Dermis microvascular lymphatic vessel endothelial cell (primary cell): ENCODE results near the gene SS18L1. TPM values are rescaled to one million over a fixed set of nuclear protein-coding genes. Genes with fewer than 3 reads are reported as not detected.
A peak's percentile ranks its signal among the peaks of the same experiment; 100 is the strongest.

ENCODE experiments used
- DNase-seq, 2 donors: peaks; one replicate each; pipeline versions ENCODE4 v3.0.0 to v3.0.0-alpha.2; 2010; ENCODE audit warnings: low read depth in 2 of 2
- total RNA-seq: library from RNA; depleted of rRNA; stranded (reverse); fragments of >200 nt; gene quantifications from 2 replicates; pipeline ENCODE4 v1.2.1, GENCODE V29; 2014

SS18L1 gene
- total RNA-seq, 1 donor from 2014 or later, result 6.4 TPM

DNA sequence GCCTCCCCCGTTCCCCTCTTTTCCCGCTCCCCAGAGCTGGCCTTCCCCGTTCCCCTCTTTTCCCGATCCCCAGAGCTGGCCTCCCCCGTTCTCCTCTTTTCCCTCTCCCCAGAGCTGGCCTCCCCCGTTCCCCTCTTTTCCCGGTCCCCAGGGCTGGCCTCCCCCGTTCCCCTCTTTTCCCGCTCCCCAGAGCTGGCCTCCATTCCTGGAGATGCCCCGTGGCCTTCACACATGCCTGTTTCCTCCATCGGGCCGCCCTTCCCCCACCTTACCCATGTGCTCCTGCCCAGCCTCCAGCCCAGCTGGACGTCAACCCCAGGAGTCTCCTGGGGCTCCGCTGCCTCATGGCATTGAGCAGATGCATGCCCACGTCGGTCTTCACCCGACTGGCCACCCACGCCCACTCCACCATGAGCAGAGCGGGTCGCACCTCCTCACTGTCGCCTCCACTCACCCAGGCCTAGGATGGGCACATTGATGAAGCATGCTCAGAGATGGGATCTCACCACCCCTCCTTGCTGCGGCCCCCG lies 8.3 kb downstream of the SS18L1 start:
- no peak for DNase-seq

DNA sequence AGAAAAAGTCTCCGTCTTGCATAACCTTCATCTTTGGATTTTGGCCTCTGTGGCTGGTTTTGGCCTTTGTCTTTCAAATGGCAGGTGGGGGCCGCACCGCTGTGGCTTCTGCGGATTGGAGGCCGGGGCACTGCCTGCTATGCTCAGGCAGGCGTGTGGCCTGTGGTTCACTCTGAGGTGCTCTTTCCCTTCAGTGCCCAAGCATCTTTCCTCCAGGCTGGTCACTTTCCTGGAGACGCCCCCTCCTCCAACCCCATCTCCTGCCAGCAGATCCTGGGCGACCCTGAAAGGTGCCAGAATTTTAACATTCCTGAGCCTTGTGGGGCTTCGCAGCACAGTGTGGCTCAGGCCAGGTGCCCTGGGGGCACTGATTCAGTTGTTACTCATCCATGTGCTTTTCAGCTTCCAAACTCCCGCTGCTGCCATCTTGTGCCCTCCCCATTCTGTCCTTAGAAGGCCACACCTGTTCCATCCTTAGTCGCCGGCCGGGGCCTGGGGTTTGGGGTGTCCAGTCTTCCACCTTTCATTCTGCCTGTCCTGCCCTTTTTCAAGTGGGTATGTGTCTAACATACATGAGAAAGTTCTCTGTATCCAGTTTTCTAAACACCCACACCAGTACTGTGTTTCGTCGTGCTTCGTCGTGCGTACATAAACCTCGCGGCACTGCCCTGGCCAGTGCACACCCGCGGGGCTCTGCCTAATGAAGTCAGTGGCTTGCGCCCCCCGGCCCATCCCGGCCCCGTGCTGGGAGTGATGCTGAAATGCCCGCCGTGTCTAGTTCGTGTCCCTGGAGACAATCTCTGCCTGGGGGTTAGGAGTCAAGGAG lies 12.1 kb downstream of the SS18L1 start:
- no peak for DNase-seq

DNA sequence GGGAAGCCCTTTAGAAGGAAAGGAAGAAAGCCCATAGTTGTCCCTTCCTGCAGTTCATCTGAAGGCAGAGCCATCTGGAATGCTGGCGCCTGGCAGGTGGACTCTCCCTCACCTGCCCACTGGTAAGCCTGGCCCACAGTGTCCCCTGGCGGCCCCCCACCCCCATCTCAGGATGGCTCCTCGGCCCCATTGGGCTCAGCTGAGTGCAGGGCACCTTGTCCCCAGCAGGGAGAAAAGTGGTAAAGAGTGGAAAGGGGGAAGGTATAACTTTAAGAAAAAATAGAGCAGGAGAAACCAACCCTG lies 12.6 kb downstream of the SS18L1 start:
- DNase-seq, result no peak

DNA sequence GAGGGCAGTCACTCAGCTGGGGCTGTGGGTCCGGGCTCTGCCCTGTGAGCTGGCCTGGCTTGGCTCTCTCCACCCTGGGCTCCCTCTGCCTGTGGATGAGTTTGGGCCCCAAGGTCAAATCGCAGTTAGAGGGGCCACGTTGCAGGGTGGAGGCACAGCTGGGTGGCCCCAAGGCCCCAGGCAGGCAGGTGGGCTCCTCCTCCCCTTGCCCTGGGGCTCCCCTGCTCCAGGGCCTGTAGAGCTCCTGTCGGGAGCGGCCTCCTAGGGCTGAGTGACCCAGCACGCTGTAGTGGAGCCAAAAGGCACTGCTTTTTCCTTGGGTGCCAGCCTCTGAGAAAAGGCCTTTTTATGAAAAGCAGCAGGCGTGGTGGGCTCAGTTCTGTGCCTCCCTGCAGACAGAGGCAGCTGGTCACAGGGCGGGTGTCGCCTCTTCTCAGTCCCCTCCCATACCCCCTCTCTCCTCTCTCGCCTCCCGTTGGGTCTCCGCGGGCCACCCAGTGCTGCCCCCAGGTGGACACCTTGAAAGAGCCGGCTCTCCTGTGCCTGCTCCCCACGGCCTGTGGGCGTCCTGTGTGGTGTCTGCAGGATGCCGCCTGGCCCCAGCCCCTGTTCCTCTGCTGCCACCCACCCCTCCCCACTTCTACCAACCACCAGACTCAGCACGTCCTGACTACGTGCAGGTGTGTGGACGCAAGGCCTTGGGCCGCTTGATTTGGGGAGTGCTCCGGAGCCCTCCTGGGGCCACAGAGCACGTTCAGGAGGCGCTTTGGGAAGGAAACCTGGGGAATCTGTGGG lies 13.2 kb downstream of the SS18L1 start:
- peak in 1 of 2 donors; percentile 55 for DNase-seq

DNA sequence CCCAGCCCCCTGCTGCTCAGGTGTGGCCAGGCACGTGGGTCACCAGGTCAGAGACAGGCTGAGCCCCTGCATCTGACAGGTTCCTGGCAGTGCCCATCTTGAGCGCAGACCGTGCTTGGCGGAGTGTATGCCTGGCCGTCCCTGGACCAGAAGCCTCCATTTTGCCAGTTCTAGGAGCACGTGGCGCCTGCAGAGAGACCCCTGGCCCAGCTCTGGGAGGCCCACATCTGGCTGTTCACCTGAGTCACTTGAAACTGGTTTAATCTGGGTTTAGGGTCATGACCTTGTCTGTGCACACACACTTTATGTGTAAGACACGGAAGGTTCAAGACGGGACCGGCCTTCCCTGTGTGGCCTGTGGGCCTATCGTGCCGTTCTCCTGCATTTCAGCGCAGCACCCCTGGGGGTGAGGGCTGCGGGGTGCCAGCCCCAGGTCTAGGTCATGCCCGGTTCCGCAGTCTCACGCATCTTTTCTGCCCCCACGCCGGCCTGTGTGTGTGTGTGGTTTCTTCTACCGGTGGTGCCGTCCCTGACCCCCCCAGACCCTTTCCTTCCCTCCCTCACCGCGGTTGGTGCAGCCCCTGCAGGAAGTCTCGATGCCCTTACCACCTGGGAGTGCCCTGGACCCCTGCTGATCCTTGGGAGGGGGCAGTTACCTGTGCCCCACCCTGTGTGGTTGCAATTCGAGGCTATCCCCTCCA lies 14.0 kb downstream of the SS18L1 start:
- DNase-seq, result no peak

DNA sequence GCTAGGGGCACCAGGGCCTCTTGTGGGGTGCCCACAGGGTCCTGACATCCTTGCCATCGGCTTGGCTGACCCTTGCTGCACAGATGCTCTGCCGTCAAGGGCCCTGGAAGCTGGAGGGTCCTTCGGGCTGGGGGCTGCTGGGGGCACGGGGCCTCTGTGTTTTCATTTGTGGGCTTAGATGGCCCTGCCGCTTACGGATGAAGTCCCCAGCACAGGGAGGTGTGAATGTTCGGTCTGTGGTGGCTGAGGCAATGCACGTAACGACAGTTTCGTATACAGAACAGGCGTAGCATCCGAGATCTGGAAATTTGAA lies 14.5 kb downstream of the SS18L1 start:
- DNase-seq, result no peak

DNA sequence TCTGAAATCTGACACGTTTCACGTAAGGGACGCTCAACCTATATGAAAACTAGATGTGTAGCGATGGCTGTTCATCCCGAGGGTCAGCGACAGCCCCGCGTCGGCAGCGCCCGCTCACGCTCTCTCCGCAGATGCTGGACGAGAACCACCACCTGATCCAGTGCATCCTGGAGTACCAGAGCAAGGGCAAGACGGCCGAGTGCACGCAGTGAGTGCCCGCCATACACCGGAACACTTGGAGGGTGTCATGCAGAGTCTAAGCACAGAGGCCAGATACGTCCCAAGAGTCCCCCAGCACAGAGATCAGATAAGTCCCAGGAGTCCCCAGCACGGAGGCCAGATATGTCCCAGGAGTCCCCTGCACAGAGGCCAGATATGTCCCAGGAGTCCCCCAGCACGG lies 15.0 kb downstream of the SS18L1 start:
- DNase-seq, result no peak

DNA sequence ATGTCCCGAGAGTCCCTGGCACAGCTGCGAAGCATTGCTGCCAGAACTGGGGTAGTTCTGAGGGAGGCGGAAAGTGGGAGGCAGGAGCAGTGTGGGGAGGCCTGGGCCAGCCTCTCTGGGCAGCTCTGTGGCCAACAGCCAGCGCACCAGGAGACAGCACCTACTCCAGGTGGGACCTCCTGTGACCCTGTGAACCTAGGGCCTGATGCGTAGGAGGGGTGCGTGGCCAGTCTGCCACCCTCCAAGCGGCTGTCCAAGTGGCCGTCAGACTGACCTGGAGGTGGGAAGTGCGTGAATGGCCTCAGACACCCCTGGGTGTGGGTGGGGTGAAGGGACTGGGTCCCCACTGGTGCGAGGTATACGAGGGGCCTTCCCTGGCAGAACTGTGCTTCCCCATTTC lies 15.5 kb downstream of the SS18L1 start:
- no peak for DNase-seq

DNA sequence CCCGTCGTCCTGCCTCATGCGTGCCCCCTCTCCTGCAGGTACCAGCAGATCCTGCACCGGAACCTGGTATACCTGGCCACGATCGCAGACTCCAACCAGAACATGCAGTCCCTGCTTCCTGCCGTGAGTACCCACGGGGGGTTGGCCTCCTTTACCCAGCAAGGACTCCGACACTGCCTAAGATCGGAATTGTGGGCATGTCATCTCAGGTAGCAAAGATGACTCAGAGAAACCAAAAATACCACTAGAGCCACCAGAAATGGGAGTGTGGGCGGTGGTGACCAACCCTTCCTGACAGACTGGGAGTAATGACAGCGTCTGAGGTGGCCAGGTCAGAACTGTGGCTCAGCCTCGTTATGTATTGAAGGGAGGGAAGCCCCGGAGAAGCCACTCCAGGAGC lies 16.3 kb downstream of the SS18L1 start:
- no peak for DNase-seq

DNA sequence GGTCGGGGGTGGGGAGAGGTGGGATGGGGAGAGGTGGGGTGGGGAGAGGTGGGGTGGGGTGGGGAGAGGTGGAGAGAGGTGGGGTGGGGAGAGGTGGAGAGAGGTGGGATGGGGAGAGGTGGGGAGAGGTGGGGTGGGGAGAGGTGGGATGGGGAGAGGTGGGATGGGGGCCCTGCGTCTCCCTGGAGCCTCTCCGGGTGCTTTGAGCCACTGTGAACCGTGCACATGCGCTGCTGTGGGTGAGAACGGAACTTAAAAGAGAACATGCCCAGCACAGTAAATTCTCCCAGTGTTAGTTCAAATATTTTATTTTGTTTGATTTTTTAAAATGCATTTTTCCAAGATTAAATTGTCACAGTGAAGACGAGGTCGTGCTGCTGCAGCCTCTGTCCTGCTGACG lies 16.7 kb downstream of the SS18L1 start:
- no peak for DNase-seq

DNA sequence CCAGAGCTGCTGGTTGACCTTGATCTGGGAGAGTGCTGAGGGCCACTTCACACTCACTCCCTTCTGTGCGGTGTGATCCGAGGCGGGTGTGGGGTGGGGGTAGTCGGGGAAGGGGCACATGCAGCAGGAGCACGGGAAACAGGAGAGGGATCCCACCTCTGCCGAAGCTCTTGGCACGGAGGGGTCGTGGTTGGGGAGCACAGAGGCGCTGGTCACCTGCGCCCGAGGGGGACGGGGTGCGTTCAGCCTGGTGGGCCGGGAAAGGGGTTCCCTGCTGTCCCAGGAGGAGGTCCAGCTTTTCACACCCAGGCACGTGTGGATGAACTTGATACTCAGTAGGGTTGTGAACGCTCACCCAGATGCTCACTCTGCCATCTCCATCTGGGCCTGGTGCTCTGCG lies 17.3 kb downstream of the SS18L1 start:
- no peak for DNase-seq

DNA sequence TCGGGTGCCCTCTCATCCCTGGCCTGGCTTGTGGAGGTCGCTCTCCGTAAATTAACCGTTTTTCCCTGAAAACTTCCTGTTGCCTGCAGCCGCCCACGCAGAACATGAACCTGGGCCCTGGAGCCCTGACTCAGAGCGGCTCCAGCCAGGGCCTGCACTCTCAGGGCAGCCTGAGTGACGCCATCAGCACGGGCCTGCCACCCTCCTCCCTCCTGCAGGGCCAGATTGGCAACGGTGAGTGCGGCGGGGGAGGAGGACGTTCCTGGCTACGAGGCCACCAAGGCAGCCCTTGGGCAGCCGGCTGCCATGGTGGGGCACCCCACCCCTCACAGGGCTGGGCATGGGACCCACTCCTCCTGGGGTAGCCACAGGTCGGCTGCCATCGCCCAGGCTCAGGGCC lies 17.8 kb downstream of the SS18L1 start:
- no peak for DNase-seq

DNA sequence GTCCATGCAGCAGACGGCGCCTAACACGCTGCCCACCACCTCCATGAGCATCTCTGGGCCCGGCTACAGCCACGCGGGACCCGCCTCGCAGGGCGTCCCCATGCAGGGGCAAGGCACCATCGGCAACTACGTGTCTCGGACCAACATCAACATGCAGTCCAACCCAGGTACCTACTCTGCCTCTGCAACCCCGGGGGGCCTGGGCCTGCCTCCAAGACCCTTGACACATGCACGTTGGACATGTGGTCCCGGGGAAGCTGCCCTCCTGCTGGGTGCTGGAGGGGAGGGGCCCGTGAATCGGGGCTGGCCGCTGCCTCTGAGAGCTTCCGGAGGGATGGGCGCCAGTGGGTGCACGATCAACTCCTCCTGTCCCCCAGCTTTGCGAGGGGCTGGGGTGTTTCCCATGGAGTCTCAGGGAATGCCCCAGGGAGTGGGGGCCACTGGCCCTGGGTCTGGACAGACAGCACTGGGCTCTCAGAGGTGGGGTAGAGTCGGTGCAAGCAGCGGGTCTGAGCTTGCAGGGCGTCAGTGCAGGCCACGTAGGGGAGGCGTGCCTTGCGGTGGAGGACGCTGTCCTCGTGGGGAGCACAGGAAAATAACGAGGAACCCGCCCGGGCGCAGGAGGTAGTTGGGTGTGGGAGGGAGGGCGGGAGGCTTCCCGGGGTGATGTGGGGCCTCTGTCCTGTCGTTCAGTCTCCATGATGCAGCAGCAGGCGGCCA lies 19.4 kb downstream of the SS18L1 start:
- no peak for DNase-seq

DNA sequence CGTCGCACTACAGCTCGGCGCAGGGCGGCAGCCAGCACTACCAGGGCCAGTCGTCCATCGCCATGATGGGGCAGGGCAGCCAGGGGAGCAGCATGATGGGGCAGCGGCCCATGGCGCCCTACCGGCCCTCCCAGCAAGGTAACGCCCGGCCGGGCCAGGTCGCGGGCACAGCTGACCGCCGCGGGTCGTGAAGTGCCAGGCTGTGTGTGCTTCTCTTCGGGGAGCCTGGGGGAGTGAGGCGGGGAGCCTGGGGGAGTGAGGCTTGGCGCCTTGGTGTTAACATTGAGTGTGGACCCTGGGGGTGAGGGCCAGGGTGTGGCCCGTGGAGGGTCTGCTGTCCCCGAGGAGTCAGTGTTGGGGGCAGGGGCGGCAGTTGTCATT lies 19.9 kb downstream of the SS18L1 start:
- DNase-seq, result no peak

DNA sequence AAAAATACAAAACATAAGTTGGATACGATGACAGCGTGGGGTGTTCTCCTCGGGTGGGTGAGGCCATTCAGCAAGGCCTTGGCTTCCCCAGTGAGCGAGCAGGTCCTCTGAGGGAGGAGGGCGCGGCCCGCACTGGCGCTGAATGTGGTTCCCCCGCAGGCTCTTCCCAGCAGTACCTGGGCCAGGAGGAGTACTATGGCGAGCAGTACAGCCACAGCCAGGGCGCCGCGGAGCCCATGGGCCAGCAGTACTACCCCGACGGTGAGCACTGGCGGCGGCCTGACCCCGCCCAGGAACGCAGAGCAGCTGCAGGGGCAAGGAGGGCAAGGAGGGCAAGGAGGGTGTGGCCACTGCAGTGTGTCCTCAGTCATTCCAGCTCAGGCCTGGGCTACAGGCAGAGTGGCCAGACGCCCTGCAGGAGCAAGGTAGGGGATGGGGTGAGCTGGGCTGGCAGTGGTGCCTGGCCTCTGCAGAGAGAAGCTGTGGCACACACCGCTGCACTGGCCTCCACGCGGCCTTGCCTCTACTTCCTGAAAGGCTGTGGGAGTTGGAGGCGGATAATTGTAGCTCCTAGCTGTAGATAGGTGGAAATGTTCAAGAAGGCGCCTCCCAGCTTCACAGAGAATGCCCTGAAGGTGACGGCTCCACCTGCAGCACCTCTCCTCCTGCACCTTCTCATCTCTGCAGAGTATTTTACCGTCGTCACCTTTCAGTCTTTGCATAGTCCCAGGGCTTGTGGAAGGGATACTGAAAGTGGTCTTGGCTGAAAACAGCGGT lies 20.6 kb downstream of the SS18L1 start:
- DNase-seq, result no peak

DNA sequence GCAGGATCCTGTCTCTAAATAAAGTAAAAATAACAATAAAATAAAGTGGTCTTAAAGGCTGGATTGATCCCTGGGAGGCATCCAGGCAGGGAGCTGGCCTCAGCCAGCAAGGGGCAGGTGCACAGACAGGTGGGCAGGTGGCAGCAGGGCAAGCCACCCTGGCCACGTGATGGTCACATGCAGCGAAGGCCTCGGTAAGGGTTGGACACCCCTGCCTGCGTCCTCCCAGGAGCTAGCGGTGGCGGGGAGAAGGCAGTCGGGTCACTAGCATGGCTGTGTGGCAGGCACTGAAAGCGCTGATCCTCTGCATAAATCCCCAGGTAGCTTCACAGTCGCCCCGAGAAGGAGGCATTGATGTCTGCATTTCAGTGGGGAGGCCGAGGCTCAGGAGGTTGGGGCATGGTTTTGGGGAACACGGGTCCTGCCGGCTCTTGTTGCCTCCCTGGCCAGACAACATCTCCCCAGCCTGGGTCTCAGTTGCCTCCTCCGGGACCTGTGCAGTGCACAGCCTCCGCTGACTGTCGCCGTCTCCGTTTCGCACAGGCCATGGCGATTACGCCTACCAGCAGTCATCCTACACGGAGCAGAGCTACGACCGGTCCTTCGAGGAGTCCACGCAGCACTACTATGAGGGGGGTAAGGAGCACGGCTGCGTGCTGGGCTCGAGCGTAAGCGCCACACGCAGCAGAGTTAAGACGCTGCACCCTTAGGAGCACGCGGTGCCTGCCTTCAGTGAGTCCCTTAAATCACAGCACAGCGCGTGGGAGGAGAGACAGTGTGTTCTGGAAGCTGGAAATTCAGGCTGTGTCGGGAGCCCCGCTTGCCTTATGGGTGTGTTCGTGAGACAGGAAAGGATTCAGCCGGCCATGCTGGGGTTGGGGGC lies 21.6 kb downstream of the SS18L1 start:
- no peak for DNase-seq

DNA sequence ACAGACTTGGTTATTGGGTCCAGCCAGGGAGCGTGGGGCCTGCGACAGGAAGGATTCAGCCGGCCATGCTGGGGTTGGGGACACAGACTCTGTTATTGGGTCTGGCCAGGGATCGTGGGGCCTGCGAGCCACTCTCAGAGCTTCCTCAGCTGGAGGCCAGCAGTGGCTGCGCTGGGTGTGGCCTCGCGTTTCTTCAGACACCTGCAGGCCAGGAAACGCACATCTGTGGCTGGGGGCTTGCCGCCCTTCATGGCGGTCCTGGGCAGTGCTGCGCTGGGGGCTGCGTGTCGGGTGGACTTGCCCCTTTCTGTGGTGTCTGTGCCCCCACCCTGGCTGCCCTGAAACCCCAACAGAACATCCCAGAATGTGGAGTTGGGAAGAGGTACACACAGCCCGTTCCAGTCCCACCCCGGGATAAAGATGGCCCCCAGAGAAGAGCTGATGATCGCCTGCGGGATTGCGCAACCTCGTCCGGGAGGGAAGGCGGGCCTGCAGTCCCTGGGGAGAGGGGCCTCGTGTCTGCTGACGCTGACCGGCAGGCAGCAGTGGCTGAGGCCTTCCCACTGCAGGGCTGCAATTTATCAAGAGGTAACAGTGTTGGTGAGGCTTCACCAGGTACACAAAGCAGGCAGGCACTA lies 22.3 kb downstream of the SS18L1 start:
- DNase-seq, result no peak

DNA sequence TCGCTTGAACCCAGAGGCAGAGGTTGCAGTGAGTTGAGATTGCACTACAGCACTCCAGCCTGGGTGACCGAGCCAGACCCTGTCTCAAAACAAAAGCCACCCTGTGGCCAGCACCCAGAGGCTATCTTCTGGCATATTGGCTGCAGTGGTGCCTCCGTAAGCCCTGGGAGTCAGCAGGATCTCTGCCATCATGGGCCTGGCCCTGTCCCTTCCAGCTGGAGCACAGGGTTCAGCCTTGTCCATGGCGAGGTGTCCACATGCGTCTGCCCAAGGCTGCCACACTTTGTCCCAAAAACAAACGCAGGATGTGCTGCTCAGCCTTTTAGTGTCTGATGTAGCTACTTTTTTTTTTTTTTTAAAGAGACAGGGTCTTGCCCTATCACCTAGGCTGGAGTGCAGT lies 23.9 kb downstream of the SS18L1 start:
- DNase-seq, result no peak

DNA sequence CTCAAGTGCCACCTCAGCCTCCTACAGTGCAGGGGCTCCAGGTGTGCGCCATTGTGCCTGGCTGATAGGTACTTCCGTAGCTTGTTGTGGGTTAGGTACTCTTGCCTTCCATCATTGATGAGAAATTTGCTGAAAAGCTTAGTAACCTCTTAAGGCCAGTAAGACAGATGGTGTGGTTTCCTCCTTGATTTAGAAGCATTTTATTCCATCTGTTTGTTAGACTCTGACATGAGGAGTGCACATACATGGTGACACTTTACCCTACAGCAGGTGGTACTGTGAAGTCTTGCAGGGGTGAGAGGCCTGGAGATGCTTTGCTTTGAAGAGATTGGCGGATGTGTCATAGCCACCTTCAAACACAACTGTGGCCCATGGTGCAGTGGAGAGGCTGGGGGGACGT lies 24.5 kb downstream of the SS18L1 start:
- no peak for DNase-seq
